GM12801 (cell line): ENCODE measurements around the gene TRIM54.

Experiments used
- TF ChIP-seq, protein P1 (sequence below): IDR thresholded peaks from one replicate; pipeline ENCODE4 v1.5.1; 2011; ENCODE audit warnings: control low read depth; ENCODE audit not compliant: insufficient read length; ENCODE audit errors: extremely low read depth

TRIM54 gene

DNA sequence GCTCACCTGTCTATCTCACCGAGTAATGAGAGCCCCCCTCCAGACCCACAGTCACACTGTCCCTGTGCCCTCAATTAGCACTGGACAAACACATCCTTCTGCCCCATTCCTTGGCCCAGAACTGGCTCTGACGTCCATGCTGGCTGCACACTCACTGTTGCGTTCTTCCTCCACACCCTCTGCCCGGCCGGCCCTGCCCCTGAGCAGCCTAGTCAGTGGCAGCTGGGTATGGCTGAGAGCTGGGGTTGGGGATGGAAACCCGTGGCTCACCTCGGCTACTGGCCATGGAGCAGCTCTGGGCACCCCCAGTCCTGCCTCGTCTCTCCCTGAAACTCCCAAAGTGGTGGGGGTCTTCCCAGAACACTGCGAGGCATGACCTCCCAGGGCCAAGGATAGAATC, 32.5 kb downstream of the TRIM54 start:
- TF ChIP-seq, protein P1, sequence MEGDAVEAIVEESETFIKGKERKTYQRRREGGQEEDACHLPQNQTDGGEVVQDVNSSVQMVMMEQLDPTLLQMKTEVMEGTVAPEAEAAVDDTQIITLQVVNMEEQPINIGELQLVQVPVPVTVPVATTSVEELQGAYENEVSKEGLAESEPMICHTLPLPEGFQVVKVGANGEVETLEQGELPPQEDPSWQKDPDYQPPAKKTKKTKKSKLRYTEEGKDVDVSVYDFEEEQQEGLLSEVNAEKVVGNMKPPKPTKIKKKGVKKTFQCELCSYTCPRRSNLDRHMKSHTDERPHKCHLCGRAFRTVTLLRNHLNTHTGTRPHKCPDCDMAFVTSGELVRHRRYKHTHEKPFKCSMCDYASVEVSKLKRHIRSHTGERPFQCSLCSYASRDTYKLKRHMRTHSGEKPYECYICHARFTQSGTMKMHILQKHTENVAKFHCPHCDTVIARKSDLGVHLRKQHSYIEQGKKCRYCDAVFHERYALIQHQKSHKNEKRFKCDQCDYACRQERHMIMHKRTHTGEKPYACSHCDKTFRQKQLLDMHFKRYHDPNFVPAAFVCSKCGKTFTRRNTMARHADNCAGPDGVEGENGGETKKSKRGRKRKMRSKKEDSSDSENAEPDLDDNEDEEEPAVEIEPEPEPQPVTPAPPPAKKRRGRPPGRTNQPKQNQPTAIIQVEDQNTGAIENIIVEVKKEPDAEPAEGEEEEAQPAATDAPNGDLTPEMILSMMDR: no peak

- TF ChIP-seq, protein P1: no peak
Measured at GRCh38 chr2:27315122-27315521, 32.9 kb downstream of the TRIM54 start.

DNA sequence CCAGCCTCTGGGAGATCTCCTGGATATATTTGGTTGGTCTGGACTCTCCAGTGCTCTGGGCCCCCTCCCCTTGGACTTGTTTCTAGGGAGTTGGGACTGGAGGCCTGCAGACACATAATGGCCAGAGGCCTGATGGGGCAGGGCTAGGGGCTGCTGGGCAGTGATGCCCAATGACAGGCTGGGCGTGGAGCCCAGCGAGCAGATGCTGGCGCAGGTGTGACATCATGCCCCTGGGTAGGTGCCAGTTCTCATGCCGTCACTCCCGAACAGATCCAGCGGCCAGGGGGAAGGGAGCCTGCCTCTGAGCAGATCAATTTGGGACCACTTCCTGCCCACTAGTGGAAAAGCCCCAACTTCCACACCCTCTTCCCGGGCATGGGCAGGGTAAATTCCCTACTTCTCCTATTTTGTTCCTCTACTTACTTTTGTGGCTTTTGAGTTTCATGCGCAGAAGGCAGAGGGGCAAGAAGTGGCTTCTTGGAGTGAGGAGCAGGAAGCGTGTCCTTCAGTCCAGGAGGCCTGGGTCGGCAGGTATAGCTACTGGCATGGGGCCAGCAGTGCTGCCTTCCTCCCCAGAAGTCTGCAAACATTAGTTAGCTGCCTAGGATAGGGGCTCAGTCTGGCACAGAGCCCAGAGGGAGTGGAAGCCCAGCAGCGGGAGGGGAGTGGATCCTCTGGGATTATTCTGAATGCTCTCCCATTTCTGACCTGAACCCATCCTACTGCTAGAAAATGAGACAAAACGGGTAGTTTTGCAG, 34.6 kb downstream of the TRIM54 start:
- TF ChIP-seq, protein P1: no peak

DNA sequence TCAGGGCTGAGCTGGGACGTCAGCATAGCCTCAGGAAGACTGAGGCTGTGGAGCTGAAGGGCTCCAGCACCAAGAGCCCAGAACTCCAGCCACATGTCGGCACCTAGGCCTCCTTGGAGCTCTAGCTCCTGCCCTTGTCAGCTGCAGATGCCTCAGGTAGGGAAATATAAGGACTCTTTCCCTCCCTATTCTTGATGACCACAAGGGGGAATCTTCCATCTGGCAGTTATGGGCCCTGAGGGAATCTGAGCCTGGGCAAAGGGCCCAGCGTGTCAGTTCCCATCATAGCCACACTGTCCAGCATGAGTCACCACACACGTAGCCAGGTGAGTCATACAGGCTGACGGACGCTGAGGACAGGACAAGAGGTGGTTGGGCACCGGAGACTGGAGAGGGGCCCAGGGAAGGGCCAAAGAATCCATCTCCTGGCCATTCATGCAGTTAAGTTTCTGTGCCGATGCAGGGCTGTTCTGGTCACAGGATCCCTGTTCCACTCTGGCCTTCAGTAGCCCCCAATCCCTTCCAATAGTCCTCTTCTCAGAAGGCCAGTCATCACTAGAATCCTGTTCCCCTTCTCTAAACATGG, 38.8 kb downstream of the TRIM54 start:
- TF ChIP-seq, protein P1: no peak

GRCh38 chr2:27322301-27322765, 40.1 kb downstream of the TRIM54 start:
- TF ChIP-seq, protein P1: no peak

- TF ChIP-seq, protein P1: no peak
Measured at GRCh38 chr2:27322766-27323595, 40.8 kb downstream of the TRIM54 start, which contains the start of gene MPV17. Gene MPV17 (minus strand): TSS chr2:27323097. CDS start chr2:27322517, 580 bp downstream.
